IPS-18a (cell line): ENCODE measurements around the gene BTC.
"Not testable (repeated sequence)": the region's sequence is repeated elsewhere in the genome, so short reads cannot be mapped to it uniquely, and the experiment has no call there.

Experiments
- H3K27ac ChIP-seq: one replicate; pipeline ENCODE4 v1.5.1; 2013; ENCODE audit warnings: low read length
- H3K27me3 ChIP-seq: one replicate; pipeline ENCODE4 v1.6.1; 2013; ENCODE audit warnings: mild to moderate bottlenecking, low read length; ENCODE audit not compliant: control insufficient read depth, insufficient read depth
- H3K36me3 ChIP-seq: one replicate; pipeline ENCODE4 v1.6.1; 2013; ENCODE audit warnings: low read depth, low read length; ENCODE audit not compliant: control insufficient read depth
- H3K4me1 ChIP-seq: one replicate; pipeline ENCODE4 v1.6.1; 2013; ENCODE audit warnings: low read depth, low read length; ENCODE audit not compliant: control insufficient read depth
- H3K4me3 ChIP-seq: one replicate; pipeline ENCODE4 v1.5.1; 2013; ENCODE audit warnings: low read length
- H3K9ac ChIP-seq: one replicate; pipeline ENCODE4 v1.6.1; 2013; ENCODE audit warnings: mild to moderate bottlenecking, low read length, moderate library complexity
- H3K9me3 ChIP-seq: one replicate; pipeline ENCODE4 v1.6.1; 2013; ENCODE audit warnings: low read depth, low read length; ENCODE audit not compliant: control insufficient read depth

BTC gene, protein sequence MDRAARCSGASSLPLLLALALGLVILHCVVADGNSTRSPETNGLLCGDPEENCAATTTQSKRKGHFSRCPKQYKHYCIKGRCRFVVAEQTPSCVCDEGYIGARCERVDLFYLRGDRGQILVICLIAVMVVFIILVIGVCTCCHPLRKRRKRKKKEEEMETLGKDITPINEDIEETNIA

DNA sequence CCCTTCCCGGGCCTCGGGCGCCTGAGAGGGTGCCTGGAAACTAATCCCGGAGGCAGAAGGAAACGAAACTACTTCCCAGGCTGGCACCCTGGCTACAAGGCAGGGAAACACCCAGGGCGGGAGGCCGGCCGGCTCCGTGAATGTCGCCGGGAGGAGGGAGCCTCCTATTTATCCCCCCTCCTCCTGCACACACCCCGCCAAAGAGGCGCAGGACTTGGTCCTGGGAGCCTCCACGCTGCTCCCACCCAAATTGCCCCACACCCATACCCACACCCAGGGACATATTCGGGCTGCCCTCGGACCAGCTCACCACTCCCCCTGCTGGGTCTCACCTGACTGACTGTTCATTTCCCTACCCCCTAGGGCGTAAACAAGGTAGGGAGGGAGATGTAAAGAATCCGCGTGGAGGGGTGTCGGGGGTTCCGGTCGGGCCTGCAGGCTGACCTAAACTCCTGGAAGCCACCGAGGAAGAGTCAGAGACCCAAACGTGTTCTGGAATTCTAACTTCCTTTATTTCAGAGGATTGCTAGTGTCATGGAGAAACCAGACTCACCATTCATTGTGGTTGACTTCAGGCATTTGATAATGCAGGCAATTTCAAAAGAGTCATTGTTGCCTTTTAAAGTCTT, at the start of gene BTC:
BTC (minus strand) TSS at position 142 of the 629 bp plus-strand sequence. CDS start 198 bp downstream, outside the sequence.
- Histone ChIP-seq H3K27ac (no peak within 1 kb of the TSS), H3K27me3 (peaks cover 21% of the 10 kb centered on the region), H3K9me3 (no peaks in the 10 kb centered on the region), H3K4me1 (peaks cover 6% of the 10 kb centered on the region), H3K4me3 (peak within 1 kb of the TSS; percentile 67), H3K36me3 (no peaks in the 10 kb centered on the region), H3K9ac (no peak within 1 kb of the TSS)

DNA sequence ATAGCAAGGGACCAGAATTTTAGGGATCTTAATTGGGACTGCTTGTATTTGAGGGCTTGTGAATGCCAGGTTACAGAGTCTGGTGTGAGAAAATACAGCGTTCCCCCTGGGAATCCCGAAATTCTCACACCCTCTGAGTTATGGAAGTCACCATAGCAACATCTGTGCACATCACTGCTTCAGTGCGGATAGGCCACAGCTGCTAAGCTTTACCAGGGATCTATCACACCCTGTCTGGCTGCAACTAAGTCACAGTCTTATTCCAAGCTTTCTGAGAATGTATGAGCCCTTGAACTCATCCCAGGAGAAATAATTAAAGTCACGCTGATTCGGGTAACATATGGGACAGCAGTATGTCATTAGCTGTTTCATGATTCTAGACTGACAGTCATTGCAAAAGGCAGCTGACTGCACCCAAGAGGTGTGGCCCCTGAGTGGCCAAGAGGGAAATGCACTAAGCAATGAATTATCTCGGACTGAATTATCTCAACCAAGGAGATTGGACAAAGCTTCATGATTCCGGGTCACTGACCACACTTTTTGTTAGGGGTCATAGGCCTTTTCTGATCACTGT, 46.7 kb upstream of the BTC start:
- no peak overlapping the region for H3K4me3 ChIP-seq
- H3K27me3 ChIP-seq, result no peaks in the 10 kb centered on the region
- no peaks in the 10 kb centered on the region for H3K9me3 ChIP-seq
- H3K4me1 ChIP-seq, result no peaks in the 10 kb centered on the region
- H3K9ac ChIP-seq, result no peak overlapping the region
- no peaks in the 10 kb centered on the region for H3K36me3 ChIP-seq
- no peak overlapping the region for H3K27ac ChIP-seq

DNA sequence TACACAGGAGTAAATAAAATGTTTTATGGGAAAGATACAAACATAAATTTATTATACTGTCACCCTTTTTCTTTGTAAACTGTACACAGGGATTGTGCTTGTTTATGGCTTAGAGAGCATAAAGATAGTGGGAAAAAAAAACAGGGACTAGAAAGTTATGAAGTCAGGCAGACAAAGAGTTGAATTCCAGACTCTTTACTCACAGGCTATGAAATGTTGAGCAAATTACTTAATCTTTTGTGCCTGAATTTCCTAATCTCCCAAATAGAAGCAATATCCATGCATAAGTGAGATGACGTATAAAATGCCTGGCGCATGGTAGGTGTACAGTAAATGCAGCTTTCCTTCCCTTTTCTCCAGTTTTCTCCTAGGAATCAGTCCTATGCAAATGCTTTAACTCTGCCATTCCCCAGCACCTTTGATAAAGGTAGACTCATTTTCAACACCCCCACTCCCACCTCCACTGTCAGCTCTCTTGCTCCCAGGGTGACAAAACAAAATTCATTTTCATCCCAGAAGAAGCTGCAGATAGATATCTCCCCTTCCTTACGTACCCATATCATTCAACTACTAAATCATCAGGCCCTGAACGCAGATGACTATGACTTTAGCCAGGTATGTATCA, 44.5 kb upstream of the BTC start:
- Histone ChIP-seq H3K27me3 (no peaks in the 10 kb centered on the region), H3K27ac (no peak overlapping the region), H3K9ac (no peak overlapping the region), H3K4me3 (no peak overlapping the region), H3K36me3 (no peaks in the 10 kb centered on the region), H3K4me1 (no peaks in the 10 kb centered on the region), H3K9me3 (no peaks in the 10 kb centered on the region)

DNA sequence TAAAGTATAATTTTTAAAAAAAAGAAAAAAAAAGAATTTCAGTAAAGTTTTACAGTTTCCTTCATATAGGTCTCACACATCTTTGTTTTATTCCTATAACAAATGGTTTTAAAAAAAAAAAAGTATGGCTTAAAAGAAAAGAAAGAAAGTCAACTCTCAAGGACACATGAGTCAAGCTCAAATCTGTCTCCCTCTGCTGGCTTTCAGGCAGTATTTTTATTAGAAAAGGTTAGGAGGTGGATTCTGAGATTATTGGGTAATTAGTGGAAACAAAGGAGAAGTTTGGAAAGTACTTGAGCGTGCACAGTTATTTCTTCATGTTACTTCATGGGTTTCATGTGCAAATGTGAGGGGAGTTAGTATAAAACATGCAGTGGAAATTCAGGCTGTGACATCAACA, 36.6 kb upstream of the BTC start:
- Histone ChIP-seq H3K27ac (no peak overlapping the region), H3K4me1 (no peaks in the 10 kb centered on the region), H3K9me3 (no peaks in the 10 kb centered on the region), H3K4me3 (no peak overlapping the region), H3K9ac (no peak overlapping the region), H3K36me3 (no peaks in the 10 kb centered on the region), H3K27me3 (no peaks in the 10 kb centered on the region)

DNA sequence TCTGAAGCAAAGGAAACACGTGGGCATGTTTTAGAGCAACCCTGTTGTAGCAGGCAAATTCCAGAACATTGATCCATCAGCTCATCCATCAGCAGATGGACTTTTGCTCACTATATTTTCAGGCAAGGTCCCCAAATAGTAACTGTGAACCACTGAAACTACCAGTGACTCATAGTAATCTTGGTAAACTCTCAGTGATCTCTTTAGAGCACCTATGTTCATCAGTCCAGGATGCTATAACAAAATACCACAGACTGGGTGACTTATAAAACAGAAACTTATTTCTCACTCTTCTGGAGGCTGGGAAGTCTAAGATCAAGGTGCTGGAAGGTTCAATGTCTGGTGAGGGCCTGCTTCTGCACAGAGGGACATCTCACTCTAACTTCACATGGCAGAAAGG, 28.9 kb upstream of the BTC start:
- no peaks in the 10 kb centered on the region for H3K9me3 ChIP-seq
- no peak overlapping the region for H3K4me3 ChIP-seq
- H3K27ac ChIP-seq, result no peak overlapping the region
- H3K9ac ChIP-seq, result no peak overlapping the region
- H3K4me1 ChIP-seq, result no peaks in the 10 kb centered on the region
- H3K36me3 ChIP-seq, result no peaks in the 10 kb centered on the region
- H3K27me3 ChIP-seq, result no peaks in the 10 kb centered on the region

DNA sequence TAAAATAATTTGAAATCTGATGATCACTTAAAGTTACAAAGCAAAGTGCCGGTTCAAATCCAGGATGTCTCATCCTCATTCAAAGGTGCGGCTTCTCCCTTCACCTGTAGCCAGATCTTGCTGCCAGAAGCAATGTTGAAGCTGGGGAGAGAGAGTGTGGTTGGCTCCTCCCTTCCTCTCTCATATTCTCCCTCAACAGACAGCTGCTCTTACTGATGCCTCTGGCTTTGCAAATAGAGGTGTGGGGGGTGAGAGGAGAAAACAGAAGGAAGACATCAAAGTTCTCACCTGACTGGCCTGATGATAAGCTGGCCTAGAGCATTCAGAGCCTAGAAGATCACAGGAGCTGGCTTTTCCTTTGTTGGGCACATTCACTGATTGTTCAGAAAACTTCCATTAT, 28.3 kb upstream of the BTC start:
- Histone ChIP-seq H3K27ac (no peak overlapping the region), H3K4me3 (no peak overlapping the region), H3K36me3 (no peaks in the 10 kb centered on the region), H3K9ac (no peak overlapping the region), H3K4me1 (no peaks in the 10 kb centered on the region), H3K9me3 (no peaks in the 10 kb centered on the region), H3K27me3 (no peaks in the 10 kb centered on the region)

DNA sequence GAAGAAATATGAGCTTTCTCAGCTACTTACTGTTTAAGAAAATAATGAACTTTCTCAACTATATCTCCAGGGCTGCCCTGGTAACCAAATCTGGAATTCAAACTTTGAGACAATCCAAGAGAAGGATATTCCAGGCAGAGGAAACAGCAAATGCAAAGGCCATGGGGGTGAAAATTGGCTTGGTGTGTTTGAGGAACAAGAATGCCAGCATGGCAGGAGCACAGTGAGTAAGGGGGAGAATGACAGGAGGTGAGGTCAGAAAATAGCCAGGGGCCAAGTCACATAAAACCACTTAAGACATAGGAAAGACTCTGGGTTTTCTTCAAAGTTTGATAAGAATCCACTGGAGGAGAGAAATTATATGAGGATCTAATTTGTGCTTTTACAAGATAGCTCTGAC, 27.2 kb upstream of the BTC start:
- Histone ChIP-seq H3K27ac (no peak overlapping the region), H3K36me3 (no peaks in the 10 kb centered on the region), H3K9me3 (no peaks in the 10 kb centered on the region), H3K9ac (no peak overlapping the region), H3K27me3 (no peaks in the 10 kb centered on the region), H3K4me3 (no peak overlapping the region), H3K4me1 (no peaks in the 10 kb centered on the region)

DNA sequence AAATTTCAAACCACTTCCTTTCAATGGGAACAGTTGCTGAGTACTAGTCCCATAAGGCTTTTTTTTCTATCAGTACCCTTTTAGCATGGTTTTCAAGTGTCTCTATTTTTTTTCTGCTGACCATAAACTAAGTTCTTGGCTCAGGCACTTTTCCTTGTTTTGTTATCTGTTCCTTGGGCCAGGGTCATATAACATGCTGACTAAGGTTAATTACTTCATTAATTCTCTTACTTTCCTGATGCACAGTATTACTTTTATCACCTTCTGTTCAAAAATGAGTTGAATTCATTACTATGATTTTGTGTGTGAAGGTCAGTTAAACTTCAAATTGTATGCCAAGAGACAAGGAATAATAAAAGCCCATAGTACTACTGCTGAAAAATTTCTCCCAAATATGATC, 19.7 kb upstream of the BTC start:
- Histone ChIP-seq H3K27ac (no peak overlapping the region), H3K4me1 (no peaks in the 10 kb centered on the region), H3K27me3 (no peaks in the 10 kb centered on the region), H3K36me3 (no peaks in the 10 kb centered on the region), H3K9ac (no peak overlapping the region), H3K4me3 (no peak overlapping the region), H3K9me3 (no peaks in the 10 kb centered on the region)

DNA sequence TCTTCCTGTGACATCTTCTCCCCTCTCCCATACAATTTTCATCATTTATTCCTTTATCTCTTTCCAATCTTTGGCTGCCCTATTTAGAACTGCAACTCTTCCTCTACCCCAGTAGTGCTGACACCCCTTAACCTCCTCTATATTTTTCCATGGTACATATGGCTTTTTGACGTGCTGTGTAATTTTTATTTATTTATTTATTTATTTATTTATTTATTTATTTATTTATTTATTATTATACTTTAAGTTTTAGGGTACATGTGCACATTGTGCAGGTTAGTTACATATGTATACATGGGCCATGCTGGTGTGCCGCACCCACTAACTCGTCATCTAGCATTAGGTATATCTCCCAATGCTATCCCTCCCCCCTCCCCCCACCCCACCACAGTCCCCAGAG, 17.7 kb upstream of the BTC start:
- not testable (repeated sequence) for H3K4me3 ChIP-seq, H3K36me3 ChIP-seq, H3K27me3 ChIP-seq, H3K9ac ChIP-seq, H3K9me3 ChIP-seq, H3K27ac ChIP-seq, H3K4me1 ChIP-seq

DNA sequence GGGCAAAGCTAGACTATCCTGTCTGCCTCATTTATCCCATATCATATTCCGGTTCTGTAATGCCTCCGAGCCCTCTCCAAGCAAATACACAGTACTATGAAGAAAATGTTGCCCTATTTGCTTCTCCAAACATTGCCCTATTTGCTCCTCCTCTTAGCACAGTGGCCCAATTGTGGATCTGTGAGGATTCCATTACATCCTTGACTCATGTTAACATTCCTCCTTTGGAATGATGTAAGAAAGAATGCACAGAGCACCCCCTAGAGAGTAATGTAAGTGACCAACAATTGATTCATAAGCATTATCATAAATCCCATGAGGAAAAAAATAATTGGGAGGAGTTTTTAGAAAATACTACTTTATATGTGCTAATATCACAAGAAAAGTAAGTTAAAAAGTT, 11.3 kb upstream of the BTC start:
- Histone ChIP-seq H3K27ac (no peak overlapping the region), H3K27me3 (no peaks in the 10 kb centered on the region), H3K9ac (no peak overlapping the region), H3K4me3 (no peak overlapping the region), H3K9me3 (no peaks in the 10 kb centered on the region), H3K36me3 (no peaks in the 10 kb centered on the region), H3K4me1 (no peaks in the 10 kb centered on the region)

DNA sequence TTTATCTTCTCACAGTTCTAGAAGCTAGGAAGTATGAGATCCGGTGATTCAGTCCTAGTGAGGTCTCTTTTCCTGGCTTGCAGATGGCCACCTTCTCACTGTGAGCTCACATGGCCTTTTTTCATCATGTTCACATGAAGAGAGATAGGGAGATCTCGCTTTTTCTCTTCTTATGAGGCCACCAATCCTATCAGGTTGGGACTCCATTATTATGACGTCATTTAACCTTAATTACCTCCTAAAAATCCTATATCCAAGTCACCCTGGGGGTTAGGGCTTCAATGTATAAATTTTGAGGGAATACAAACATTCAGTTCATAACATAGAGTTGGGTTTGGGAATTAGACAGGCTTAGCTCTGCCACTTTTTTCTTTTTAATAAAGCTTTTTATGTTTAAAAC, 6.0 kb upstream of the BTC start:
- no peaks in the 10 kb centered on the region for H3K9me3 ChIP-seq
- no peak overlapping the region for H3K4me3 ChIP-seq

DNA sequence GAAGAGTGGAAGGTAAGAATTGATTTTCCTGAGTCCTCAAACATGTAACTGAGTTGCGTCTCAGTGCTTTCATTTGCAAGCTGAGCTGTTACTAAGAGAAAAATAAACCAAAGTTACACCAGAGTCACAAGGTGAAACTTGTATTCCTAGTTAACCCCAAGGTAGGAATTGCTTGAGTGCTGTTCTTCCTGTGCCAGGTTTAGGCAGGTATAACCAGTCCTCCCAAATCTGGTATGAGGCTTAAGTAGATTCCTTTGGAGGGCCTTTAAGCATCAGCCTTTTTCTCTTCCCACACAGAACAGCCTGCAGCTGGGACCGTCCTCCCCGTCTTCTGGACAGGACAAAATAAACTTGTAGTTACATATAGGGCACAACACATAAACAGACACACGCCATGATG, 2.3 kb upstream of the BTC start:
- Histone ChIP-seq H3K4me3 (no peak overlapping the region), H3K36me3 (no peaks in the 10 kb centered on the region), H3K4me1 (peaks cover 6% of the 10 kb centered on the region), H3K9me3 (no peaks in the 10 kb centered on the region), H3K9ac (no peak overlapping the region), H3K27me3 (peaks cover 21% of the 10 kb centered on the region), H3K27ac (no peak overlapping the region)

More for the DNA sequence above, 6.0 kb upstream of the BTC start:
- H3K4me1 ChIP-seq, result no peaks in the 10 kb centered on the region
- H3K27ac ChIP-seq, result no peak overlapping the region
- no peaks in the 10 kb centered on the region for H3K36me3 ChIP-seq
- no peaks in the 10 kb centered on the region for H3K27me3 ChIP-seq
- no peak overlapping the region for H3K9ac ChIP-seq
